ENCODE results near the gene RAB3GAP1. TPM values are rescaled to one million over a fixed set of nuclear protein-coding genes. Genes with fewer than 3 reads are reported as not detected.

Gene RAB3GAP1
- total RNA-seq, 2 donors from 2014 or later = 28.5 to 29.6 TPM

DNA sequence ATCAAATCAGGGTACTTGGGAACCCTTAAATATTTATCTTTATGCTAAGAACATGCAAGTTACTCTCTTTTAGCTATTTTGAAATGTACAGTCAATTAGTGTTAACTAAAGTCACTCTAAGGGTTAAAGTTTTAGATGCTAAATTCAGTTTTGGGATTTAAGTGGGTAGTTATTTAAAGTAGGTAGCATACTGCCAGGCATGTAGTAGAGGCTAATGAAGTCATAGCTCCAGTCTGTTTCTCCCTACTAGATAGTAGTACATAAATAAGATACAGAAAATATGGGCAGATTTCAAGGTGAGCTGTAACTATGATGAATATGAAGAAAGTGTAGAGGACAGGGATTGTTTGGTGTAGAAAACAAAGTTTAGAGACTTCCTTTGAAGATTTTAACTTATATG is 7.5 kb downstream of the RAB3GAP1 start:
- Mint-ChIP-seq H3K36me3 (ENCODE audit: low read depth) (peaks cover 55% of the 10 kb centered on the region), H3K4me3 (no peak overlapping the region), H3K9me3 (no peaks in the 10 kb centered on the region), H3K4me1 (no peaks in the 10 kb centered on the region), H3K27ac (no peak overlapping the region), H3K27me3 (ENCODE audit: insufficient read depth) (no peaks in the 10 kb centered on the region)
- no peak for DNase-seq
- no peaks in the 10 kb centered on the region for H3K9me3 ChIP-seq (ENCODE audit: control insufficient read depth, low read length)
- no peaks in the 10 kb centered on the region for H3K27me3 ChIP-seq (ENCODE audit: control insufficient read depth, insufficient read depth, low read length, poor library complexity, severe bottlenecking)
- no peak overlapping the region for H3K4me3 ChIP-seq (ENCODE audit: low read length)
- H3K27ac ChIP-seq (ENCODE audit: low read depth, low read length) = no peak overlapping the region
- H3K4me1 ChIP-seq (ENCODE audit: control insufficient read depth, insufficient read depth, low read length) = no peaks in the 10 kb centered on the region
- TF ChIP-seq CTCF (conservative IDR thresholded peaks at IDR 0.05) = no peak
- peaks cover 72% of the 10 kb centered on the region for H3K36me3 ChIP-seq (ENCODE audit: control insufficient read depth, insufficient read depth, low read length)
- H3K9ac ChIP-seq (ENCODE audit: extremely low read depth, low read length, poor library complexity, severe bottlenecking) = no peak overlapping the region

DNA sequence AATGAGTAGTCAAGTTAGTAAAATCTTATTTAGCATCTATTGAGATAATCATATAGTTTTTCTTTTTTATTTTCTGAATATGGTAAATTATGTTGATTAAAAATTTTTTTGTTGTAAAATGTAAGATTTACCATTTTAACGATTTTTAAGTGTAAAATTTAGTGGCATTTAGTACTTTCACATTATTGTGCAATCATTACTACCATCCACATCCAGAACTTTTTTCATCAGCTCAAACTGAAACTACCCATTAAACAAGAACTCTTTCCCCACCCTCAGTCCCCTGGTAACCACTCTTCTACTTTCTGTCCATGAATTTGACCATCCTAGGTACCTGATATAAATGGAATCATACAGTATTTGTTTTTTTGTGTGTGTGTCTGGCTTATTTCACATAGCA is 11.1 kb downstream of the RAB3GAP1 start:
- Mint-ChIP-seq H3K27me3 (ENCODE audit: insufficient read depth) (no peaks in the 10 kb centered on the region), H3K4me1 (no peaks in the 10 kb centered on the region), H3K27ac (no peak overlapping the region), H3K4me3 (no peak overlapping the region), H3K36me3 (ENCODE audit: low read depth) (peaks cover 71% of the 10 kb centered on the region), H3K9me3 (peaks cover 6% of the 10 kb centered on the region)
- no peak for DNase-seq
- Histone ChIP-seq H3K36me3 (ENCODE audit: control insufficient read depth, insufficient read depth, low read length) (peaks cover 74% of the 10 kb centered on the region), H3K4me1 (ENCODE audit: control insufficient read depth, insufficient read depth, low read length) (no peaks in the 10 kb centered on the region), H3K27ac (ENCODE audit: low read depth, low read length) (no peak overlapping the region), H3K4me3 (ENCODE audit: low read length) (no peak overlapping the region), H3K9ac (ENCODE audit: extremely low read depth, low read length, poor library complexity, severe bottlenecking) (no peak overlapping the region), H3K27me3 (ENCODE audit: control insufficient read depth, insufficient read depth, low read length, poor library complexity, severe bottlenecking) (no peaks in the 10 kb centered on the region), H3K9me3 (ENCODE audit: control insufficient read depth, low read length) (peaks cover 24% of the 10 kb centered on the region)
- WGBS, 2 experiments (ENCODE audit: insufficient coverage in 1 of 2, insufficient read length in 1 of 2) = no CpG with 5 or more reads among the region's 1 CpG
- no peak for TF ChIP-seq CTCF (conservative IDR thresholded peaks at IDR 0.05)

DNA sequence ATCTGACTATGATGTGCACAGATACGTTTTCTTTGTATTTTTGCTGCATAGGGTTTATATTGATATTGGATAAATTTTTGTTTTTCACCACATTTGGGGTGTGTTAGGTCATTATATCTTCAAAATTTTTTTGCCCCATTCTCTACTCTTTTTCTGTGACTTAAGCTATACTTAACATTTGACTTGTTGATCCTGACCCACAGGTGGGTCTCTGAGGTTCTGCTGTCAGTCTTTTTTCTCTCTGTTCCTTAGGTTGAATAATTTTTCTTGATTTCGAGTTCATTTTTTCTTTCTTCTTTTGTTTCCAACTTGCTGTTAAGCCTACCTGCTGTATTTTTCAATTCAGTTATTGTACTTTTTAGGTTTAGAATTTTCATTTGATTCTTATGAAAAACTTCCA is 12.1 kb downstream of the RAB3GAP1 start:
- Histone ChIP-seq H3K4me1 (ENCODE audit: control insufficient read depth, insufficient read depth, low read length) (no peaks in the 10 kb centered on the region), H3K27ac (ENCODE audit: low read depth, low read length) (no peak overlapping the region), H3K4me3 (ENCODE audit: low read length) (no peak overlapping the region), H3K9ac (ENCODE audit: extremely low read depth, low read length, poor library complexity, severe bottlenecking) (no peak overlapping the region), H3K36me3 (ENCODE audit: control insufficient read depth, insufficient read depth, low read length) (peaks cover 71% of the 10 kb centered on the region), H3K9me3 (ENCODE audit: control insufficient read depth, low read length) (peaks cover 32% of the 10 kb centered on the region), H3K27me3 (ENCODE audit: control insufficient read depth, insufficient read depth, low read length, poor library complexity, severe bottlenecking) (no peaks in the 10 kb centered on the region)
- H3K36me3 Mint-ChIP-seq (ENCODE audit: low read depth) = peaks cover 74% of the 10 kb centered on the region
- no peak for TF ChIP-seq CTCF (conservative IDR thresholded peaks at IDR 0.05)
- H3K27ac Mint-ChIP-seq = no peak overlapping the region
- H3K4me1 Mint-ChIP-seq = no peaks in the 10 kb centered on the region
- peaks cover 14% of the 10 kb centered on the region for H3K9me3 Mint-ChIP-seq
- H3K4me3 Mint-ChIP-seq = no peak overlapping the region
- H3K27me3 Mint-ChIP-seq (ENCODE audit: insufficient read depth) = no peaks in the 10 kb centered on the region
- WGBS, 2 experiments (ENCODE audit: insufficient coverage in 1 of 2, insufficient read length in 1 of 2) = 95% methylated on average over 2 of the region's 2 CpGs; no CpG with 5 or more reads in 1 of the 2 experiments
- DNase-seq = no peak

All from endodermal cell (in vitro differentiated cells).